ENCODE results near the gene SCP2.

DNA sequence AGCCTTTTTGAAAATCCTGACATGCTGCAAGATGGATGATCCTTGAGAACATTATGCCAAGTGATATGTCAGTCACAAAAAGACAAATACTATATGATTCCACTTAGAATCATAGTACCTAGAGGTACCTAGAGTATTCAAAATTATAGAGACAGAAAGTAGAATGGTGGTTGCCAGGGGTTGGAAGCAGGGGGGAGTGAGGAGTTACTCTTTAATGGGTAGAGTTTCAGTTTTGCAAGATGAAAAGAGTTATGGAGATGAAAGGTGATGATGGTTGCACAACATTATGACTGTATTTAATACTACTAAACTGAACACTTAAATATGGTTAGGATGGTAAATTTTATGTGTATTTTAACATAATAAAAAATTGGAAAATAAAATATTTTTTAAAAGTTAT lies 97.0 kb downstream of the SCP2 start:
- TF ChIP-seq, protein P1, sequence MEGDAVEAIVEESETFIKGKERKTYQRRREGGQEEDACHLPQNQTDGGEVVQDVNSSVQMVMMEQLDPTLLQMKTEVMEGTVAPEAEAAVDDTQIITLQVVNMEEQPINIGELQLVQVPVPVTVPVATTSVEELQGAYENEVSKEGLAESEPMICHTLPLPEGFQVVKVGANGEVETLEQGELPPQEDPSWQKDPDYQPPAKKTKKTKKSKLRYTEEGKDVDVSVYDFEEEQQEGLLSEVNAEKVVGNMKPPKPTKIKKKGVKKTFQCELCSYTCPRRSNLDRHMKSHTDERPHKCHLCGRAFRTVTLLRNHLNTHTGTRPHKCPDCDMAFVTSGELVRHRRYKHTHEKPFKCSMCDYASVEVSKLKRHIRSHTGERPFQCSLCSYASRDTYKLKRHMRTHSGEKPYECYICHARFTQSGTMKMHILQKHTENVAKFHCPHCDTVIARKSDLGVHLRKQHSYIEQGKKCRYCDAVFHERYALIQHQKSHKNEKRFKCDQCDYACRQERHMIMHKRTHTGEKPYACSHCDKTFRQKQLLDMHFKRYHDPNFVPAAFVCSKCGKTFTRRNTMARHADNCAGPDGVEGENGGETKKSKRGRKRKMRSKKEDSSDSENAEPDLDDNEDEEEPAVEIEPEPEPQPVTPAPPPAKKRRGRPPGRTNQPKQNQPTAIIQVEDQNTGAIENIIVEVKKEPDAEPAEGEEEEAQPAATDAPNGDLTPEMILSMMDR (IDR thresholded peaks at IDR 0.05; ENCODE audit: insufficient read depth, low read depth, low read length), result no peak
- TF ChIP-seq EZH2 (IDR thresholded peaks at IDR 0.05; ENCODE audit: insufficient read depth, low read length), result no peak

Data from astrocyte (in vitro differentiated cells and primary cell).